ENCODE results near the gene MED16.
"Not testable (repeated sequence)": the region's sequence is repeated elsewhere in the genome, so short reads cannot be mapped to it uniquely, and the experiment has no call there.

The MED16 gene

DNA sequence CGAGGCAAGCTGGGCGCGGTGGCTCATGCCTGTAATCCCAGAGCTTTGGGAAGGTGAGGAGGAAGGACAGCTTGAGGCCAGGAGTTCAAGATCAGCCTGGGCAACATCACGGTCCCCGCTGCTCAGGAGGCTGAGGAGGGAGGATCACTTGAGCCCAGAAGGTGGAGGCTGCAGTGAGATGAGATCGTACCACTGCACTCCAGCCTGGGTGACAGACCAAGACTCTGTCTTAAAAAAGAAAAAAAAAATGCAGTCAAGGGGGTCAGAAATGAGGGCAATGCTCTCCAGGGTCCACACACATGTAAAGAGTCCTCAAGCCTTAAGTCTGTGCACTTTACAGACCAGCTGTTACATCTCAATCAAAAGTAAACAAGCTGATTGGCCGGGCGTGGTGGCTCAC is 11.6 kb upstream of the MED16 start:
- no peak for DNase-seq

DNA sequence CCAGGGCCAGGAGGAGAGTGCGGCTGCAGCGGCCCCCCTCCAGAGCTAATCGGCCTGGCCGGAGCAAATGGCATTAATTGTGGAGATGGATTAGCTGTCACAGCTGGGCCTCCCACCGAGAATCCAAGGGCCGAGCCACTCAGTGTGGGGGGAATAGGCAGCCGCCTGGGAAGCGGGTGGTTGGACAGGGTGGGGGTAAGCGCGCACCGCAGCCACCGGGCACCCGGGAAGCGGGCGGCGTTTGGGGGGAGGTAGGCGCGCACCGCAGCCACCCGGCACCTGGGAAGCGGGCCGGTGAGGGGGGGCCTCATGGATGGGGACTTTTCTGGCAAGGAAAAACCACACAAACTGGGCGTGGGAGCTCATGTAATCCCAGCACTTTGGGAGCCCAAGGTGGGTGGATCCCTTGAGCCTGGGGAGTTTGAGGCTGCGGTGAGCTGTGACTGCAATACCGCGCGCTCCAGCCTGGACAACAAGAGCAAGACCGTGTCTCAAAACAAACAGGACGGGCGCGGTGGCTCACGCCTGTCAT is 10.3 kb upstream of the MED16 start:
- no peak for DNase-seq

DNA sequence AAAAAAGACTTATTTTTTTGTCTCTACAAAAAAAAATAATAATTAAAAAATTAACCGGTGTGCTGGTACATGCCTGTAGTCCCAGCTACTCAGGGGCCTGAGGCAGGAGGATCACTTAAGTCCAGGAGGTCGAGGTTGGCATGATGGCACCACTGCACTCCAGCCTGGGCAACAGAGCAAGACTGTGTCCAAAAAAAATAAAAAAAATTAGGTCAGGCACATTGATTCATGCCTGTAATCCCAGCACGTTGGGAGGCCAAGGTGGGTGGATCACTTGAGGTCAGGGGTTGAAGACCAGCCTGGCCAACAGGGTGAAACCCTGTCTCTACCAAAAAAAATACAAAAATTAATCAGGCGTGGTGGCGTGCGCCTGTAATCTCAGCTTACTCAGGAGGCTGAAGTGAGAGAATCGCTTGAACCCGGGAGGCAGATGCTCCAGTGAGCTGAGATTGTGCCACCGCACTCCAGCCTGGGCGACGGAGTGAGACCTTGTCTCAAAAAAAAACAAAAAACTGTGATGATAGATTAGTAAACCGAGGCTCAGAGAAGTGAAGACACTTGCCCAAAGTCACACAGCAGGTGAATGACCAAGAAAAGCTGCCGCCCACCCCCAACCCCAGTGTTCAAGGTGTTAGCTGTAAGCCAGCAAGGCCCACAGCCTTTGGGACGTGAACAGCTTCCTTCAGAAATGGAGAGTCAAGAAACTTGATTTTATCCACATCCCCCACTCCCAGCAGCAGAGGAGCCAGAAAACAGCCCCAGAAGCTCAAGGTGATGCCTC is 9.6 kb upstream of the MED16 start:
- no peak for DNase-seq

DNA sequence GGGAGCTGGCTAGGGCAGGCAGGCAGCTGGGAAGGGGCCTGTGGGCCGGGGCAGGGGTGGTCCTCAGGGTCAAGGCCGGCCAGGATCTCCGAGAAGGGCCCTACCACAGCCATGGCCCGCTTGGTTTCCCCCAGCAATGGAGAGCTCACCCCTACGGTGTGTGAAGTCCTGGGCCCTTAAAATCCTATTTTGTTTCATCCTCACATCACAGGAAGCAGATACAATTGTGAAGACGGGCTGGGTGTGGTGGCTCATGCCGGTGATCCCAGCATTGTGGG is 9.0 kb upstream of the MED16 start:
- DNase-seq = no peak

DNA sequence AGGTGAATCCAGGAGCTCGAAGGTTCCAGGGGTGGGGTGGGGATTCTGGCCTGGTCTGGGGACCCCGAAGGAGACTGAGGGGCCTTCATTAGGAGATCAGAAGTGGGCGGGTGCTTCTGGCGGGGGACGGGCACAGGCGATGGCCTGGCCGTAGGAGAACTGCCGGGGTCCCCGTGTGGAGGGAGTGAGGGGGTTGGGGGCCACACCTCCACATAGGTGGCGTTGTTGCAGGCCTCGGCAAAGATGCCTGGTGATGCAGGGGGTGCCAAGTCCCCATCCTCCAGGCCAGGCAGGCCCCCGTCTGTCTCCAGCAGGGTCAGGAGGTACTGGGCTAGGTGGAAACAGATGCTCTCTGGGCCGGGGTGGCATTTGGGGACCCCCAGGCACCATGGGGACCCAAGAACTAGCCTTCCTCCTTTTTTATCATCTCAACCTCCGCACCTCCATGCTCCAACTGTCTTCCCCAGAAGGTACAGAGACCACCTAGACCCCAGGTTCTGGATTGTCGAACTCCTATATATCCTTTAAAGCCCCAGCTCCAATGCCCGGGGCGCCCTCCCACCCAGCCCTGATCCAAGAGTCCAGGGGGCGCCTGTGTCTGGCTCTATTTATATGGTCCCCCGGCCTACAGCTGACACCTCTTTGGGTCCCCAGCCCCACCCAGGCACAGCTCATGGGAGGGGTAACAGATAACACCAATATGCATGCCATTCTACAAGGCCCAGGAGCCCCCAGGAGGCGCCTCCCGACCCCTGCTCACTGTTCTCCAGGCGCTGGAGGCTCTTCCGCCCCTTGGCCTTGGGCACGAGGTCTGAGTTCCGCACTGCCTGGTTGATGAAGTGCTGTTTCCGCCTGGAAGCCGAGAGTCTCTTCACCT is 8.5 kb upstream of the MED16 start:
- no peak for DNase-seq

DNA sequence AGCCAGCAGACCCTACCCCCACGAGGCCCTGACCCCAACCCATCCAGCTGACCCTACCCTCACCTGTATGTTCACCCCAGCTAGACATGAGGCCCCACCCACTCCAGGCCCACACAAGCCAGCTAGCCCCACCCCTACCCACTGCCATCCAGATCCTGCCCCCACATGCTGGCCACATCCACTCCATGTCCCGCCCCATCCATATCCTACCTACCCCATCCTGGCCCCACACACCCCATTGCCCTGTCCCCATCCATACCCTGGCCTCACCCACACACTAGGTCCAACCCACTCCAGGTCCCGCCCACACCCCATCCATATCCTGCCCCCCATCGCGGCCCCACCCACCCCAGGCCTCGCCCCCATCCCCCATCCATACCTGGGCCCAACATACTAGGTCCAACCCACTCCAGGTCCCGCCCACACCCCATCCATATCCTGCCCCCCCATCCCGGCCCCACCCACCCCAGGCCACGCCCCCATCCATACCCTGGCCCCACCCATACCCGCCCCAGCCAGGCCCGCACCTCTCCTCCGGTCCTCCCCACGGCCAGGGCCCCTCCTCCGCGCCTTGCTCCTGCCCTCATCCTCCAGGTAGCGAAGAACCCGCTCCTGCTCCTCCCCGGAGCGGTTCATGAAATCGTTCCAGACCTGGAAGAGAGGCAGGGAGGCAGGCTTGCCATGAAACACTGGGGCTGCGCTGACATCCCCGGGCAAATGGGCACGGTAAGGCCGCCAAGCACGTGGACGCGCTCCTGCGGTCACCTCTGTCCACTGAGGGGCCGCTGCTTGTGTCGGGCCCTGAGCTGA is 7.5 kb upstream of the MED16 start:
- DNase-seq = no peak

DNA sequence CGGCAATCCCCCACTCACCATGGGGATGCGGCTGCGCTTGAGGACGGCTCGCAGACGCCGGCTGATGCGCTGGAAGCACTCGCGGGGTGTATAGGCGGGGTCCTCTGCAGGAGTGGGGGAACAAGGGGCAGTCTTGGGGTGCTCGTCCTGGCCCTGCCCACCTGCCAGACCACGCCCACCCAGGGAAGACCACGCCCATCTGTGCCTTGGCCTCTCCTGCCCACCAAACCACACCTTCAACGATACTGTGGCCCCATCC is 7.0 kb upstream of the MED16 start:
- no peak for DNase-seq

DNA sequence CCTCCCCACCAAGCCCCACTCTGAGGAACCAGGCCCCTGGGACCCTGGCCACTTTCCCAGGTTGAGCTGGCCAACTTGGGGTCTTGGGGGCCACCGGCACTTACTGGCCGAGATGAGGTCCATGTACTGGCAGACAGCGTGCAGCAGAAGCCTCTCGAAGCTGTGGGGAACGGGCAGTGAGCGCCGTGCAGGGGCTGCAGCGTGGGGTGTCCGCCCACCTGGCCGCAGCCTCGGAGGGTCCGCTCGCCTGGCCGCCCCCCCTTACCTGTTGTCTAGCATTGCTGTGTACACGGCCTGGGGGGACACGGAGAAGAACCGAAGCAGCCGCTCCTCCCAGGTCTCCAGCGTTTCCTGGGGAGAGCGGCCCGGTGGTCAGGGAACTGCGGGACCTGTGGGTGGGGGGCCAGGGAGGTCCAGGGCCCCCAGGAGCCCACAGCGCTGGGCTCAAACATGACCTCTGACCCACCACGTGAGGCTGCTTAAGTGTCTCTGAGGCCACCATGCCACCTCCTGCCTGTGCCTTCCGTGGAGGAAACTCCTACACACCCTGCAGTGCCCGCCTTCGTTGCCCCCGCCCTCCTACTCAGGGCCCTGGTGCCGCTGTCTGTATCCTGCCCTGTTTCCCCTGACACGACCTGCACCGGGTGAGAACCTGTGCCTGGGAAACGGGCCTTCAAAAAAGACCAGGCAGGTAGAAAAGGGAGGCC is 6.5 kb upstream of the MED16 start:
- no peak for DNase-seq

DNA sequence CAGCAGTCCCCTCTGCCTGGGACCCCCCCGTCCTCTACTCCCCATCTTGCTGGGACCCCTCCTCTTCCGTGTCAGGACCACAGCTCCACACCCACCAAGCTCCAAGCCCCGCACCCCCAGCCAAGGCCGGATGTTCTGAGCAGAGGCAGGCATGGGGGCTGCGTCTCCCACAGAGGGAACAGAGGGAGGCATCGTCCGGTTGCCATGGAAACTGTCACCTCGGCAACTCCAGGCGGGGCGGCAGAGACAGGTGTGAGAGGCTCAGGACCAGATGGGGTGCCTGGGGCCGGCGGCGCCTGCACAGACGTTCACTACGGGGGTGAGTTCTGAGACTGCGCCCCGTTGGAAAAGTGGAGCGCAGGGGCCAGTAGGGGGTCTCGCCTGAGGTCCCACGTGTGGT is 5.7 kb upstream of the MED16 start:
- DNase-seq = no peak

DNA sequence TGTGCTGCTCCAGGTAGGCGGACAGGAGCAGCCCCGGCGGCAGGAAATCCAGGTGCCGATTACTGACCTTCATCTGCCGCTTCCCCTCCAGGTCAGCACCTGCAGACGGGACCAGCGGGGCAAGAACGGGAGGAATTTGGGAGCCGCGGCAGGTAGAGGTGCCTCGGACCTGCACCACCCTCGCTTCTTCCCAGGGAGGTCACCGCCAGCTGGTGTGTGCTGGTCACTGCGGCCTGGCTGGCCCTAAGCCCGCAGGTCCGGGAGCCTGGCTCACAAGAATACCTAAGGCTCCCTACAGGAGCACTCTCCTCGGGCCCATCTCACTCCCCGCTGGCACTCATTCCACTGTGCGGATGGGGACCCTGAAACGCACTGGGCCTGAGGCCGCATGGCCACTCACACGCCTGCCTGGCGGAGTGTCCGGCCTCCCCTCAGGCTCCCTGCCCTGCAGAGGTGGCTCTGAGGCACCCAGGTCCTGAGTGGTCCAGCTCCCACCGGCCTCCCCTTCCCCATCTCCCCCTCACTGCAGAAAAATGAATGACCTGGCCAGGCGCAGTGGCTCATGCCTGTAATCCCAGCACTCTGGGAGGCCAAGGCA is 4.6 kb upstream of the MED16 start:
- no peak for DNase-seq

DNA sequence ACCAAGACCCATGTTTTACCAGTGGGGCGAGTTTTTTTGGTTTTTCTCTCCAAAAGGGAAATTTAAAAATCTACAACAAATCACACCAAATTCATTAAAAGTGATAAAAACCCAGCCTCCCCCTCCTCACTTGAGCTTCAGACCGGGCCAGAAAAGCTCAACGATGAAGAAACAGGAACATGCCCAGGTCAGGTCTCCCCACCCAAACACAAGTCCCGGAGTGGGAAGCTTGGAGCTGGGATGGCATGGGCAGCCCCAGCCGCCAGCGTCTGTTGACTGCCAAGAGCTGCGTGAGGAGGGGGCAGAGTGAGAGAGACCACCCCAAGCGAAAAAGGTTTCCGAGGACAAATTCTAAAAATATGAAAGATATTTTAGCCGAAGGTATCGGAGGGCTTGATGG is 4.0 kb upstream of the MED16 start:
- no peak for DNase-seq

DNA sequence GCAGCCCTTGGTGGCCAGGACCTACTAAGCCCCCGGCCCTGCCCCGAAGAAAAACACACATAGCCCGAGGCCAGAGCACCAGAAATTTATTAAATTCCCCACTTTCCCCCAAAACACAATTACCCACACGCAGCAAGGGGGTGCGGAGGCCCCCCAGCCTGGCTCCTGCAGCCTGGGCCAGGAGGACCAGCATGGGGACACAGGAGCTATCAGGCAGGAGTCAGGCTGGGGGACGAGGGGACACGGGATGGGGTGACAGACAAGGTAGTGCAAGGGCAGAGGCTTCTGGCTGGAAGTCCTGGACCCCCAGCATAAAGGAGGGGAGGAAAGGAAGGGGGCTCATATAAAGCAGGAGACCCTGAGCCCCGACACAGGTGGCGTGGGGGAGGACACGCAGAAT is 3.4 kb upstream of the MED16 start:
- DNase-seq = no peak

DNA sequence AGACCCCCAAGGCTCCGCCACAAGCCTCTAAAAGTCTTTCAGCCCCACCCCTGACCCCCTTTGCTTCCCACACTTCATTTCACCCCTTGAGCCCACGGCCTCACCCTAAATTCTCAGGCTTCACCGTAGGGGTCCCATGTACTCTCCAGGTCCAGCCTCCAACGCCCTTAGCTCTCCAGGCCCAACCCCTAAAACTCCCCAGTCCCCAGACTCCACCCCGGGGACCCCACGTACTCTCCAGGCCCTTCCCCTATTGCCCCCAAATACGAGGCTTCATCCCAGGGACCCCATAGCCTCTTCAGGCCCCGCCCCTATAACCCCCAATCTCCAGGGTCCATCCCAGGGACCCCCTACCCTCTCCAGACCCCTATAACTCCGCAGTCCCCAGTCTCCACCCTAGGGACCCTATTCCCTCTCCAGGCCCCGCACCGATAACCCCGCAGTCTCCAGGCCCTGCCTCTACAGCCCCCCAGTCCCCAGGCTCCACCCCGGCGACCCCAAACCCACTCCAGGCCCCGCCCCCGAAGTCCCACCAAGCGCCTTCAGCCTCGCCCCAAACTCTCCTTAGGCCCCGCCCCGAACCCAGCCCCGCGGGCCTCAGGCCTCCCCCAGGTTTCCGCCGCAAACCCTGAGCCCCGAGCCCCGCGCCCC is 619 bp downstream of the MED16 start:
- DNase-seq = no peak

DNA sequence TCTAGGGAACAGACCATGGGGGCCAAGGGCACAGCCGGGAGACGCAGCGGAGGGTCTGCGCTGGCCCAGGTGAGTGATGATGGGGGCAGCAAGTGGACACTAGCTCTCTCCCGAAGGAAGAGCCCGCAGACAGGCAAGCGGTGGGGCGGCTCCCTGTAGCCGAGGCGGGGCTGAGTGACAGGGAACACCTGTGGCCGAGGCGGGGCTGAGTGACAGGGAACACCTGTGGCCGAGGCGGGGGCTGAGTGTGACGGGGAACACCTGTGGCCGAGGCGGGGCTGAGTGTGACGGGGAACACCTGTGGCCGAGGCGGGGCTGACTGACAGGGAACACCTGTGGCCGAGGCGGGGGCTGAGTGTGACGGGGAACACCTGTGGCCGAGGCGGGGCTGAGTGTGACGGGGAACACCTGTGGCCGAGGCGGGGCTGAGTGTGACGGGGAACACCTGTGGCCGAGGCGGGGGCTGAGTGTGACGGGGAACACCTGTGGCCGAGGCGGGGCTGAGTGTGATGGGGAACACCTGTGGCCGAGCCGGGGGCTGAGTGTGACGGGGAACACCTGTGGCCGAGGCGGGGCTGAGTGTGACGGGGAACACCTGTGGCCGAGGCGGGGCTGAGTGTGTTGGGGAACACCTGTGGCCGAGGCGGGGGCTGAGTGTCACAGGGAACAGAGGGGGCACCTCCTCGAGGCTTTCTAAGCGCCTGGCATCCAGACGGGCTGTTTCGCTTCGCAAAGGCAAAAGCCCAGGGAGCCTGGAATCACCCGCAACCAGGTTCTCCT is 1.4 kb downstream of the MED16 start:
- DNase-seq = not testable (repeated sequence)

DNA sequence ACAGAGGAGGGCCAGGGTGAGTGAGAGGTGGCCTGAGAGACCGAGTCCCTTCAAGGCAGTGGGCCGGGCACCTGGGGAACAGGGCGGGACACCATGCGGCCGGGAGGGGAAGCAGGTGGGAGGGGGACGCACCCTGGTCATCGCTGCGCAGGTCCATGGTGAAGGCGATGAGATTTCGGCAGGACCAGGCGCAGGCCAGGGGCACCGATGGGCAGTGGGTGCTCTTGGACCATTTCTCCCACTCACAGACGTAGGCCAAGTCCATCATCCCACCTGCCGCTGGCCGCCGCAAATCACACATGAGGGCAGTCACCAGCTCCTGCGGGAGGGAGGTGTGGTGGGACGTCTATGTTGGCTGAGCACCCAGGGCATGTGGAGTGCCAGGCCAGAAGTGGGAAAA is 2.2 kb downstream of the MED16 start:
- no peak for DNase-seq

DNA sequence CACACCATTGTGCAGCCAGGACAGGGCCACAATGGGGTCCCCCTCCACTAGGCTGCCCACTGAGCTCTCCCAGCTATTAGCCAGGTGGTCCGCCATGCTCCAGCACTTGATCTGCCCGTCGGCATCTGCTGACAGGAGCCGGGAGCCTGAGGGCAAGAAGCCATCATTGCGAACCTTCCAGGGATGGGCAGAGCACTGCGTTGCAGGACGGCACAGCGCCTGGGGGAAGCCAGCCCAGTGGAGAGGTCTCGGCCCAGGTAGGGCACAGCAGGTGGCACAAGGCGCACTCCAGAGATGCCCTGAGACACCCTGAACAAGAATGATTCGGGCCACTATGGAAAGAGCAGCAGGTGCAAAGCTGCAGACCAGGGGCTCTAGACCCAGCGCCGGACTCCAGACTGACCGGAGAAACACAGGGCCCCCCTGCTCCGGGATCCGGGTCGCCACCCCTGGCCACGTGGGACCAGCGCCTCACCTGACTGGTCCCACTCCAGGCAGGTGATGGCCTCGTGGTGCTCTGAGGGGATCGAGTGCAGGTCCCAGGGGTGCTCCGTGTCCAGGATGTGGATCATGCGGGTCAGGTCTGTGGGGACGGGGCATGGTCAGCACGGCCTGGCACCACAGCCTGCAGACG is 3.2 kb downstream of the MED16 start:
- DNase-seq = no peak

DNA sequence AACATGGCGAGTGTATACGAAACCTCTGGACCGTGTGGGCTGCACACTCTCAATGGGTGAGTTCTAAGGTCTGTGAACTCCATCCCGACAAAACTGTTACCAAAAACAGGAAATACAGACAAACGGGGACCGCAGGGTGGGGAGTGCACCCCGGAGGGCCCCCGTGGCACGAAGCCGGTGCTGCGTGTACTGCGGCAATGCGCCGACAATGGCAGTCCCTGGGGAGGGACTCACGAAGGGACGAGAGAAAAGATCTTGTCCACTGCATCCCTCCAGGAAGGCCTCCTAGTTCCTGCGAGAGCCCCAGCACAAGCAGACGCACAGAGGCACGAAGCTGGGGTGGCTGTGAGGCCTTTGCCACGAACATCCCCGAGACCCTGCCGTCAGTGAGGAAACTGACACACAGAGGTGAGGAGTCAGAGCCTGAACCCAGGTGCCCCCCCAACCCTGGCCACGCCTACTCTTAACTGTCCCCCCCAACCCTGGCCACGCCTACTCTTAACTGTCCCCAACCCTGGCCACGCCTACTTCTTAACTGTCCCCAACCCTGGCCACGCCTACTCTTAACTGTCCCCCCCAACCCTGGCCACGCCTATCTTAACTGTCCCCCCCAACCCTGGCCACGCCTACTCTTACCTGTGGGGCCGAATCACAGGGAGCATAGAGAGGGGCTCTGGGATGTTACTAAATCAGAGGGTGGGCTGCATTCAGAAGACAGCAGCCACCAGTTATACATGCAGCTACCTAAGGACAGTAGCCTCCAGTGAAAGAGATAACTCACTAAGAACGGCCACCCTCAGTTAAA is 4.2 kb downstream of the MED16 start:
- DNase-seq = peak; percentile 44

DNA sequence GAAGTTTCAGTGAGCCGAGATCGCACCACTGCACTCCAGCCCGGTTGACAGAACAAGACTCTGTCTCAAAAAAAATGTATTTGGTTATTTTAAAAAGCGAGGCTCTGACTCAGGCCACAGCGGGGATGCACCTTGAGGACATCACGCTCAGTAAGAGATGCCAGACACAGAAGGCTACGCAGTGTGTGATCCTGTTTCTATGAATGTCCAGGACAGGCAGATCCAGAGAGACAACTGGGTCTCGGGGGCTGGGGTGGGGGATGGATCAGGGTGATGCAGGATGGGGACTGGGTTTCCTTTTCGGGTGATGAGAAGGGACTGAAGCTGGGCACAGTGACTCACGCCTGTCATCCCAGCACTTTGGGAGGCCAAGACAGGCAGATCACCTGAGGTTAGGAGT is 5.4 kb downstream of the MED16 start:
- no peak for DNase-seq

DNA sequence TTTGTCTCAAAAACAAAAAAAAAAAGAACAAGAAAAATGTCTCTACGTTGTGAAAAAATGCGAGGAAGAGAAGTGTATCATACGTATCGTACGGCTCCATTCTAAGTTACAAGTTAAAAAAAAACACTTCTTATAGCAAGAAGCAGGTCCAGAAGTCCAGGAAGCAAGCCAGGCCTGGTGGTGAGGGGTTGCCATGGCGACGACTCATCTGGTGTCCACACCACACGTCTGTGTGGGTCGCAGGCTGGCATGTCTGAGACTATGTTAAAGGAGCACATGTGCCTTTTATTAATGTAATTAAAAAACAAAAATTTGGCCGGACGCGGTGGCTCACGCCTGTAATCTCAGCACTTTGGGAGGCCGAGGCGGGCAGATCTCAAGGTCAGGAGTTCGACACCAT is 5.9 kb downstream of the MED16 start:
- DNase-seq = no peak
